NCI-H2081 (cell line): ENCODE data around the gene UBXN6.

Experiments
- DNase-seq, 2 experiments: peaks; one replicate each; lab custom pipeline; 2025; lab: John Stamatoyannopoulos, UW

Gene UBXN6

DNA sequence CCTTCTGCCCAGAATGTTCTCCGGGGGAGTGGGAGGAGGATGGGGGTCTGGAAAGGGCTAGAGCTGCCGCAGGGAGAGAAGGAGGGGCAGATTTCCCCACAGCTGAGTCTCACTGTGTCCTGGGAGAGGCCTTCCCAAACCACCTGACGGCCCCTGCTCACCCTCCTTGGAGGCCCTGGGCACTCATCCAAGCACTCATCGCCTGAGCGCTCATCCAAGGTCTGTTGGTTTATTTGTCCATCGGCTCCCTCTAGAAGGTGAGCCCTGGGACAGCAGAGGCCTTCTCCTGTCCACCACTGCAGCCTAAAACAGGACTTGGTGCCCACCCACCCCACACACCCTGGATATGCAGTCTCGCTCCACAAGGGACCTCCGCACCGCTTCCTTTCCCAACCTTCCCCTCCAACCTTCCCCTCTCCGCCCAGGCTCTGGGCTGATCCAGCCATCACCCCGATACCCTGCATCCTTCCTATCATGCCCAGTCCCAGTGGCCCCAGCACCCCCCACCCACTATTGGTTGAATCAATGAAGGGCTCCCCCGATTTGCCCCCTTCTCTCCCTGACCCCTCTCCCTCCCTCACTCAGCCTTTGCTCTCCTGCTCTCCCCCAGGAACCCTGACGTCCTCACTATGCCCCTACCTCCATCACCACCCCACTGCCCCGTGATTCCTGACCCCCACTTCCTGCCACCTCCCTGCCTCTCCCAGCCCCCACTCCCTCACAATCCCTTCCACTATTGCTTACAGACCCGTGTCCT is 1.7 kb downstream of the UBXN6 start:
- DNase-seq: no peak

DNA sequence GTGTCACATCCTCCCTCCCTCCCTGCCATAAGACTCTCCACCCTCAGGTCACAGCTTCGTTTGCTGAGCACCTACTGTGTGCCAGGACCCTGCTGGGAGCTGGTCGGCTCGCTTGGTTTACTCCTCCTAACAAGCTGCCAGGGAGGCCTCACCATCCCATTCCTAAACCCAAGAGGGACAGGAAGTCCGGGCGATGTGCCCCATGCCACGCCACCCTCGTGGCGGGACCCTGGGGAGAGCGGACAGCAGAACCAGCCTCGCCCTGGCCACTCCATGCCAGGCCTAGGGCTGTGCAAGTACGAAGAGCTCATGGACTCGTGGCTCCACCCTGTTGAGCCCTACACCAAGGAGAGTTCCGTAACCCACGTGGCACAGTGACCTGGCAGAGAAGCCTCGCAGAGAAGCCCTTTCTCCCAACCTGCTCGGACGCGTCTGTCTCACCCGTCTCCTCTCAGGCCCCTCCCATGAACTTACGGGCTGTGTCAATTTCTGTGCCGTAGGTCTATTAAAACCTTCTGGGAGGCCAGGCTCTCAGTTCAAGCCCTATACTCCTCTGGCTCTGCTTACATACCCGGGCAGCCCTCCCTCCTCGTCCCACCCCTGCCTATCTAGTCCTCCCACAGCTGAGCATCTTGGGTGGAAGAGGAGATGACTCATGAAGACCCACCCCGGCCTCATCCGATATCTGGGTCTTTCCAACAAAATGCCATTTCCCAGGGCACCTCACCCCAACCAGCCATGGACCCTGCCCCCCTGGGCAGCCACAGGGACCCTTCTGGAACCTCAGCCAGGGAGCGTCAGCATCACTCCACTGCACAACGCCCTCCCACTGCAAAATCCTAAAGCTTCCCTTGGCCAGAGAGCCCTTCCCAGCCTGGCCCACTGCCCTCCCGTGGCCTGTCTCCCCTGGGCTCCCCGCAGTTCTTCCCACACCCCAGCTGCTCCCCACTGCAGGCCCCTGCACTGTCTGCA is 2.6 kb downstream of the UBXN6 start:
- DNase-seq: no peak

DNA sequence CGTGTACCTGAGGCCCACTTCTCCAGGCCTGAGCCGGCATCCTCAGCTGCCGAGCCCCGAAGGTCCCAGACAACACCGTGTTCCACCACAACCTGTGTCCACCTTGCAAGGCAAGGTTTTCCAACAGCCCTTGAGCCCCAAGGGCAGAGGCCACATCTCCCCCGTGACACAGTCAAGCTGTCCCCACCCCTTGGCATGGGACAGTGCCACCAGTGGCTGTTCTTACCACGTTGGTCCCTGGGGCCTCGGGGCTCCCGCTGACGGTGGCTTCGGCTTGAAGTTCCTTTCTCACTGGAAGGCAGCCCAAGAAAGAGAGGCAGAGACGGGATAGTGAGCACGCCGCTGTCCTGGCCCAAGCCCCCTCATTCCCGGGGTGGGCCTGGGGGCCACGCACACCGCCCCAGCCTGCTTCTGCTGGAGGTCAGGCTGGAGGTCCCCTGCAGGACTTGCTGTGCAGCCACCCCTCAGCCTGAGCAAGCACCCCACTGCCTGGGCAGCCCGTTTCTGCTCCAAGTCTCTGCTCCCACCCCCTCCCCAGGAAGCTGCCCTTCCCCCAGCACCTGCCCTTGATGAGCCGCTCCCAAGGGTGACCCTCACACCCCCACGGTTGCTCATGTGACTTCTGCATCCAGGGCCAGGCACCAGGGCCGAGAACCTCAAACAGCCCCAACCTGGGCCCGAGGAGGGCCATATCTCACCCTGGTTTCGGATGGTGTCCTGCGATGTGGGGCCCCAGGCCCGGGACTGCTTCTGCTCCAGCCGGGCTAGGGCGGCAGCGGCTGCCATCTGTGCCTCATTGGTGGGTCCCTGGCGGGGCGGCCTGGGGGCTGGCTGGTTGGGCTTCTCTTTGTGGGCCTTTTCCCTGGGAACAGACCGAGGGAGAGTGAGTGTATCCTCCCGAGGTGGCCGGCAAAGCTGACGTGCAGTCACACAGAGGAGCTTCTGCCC is 4.1 kb downstream of the UBXN6 start:
- DNase-seq: no peak

DNA sequence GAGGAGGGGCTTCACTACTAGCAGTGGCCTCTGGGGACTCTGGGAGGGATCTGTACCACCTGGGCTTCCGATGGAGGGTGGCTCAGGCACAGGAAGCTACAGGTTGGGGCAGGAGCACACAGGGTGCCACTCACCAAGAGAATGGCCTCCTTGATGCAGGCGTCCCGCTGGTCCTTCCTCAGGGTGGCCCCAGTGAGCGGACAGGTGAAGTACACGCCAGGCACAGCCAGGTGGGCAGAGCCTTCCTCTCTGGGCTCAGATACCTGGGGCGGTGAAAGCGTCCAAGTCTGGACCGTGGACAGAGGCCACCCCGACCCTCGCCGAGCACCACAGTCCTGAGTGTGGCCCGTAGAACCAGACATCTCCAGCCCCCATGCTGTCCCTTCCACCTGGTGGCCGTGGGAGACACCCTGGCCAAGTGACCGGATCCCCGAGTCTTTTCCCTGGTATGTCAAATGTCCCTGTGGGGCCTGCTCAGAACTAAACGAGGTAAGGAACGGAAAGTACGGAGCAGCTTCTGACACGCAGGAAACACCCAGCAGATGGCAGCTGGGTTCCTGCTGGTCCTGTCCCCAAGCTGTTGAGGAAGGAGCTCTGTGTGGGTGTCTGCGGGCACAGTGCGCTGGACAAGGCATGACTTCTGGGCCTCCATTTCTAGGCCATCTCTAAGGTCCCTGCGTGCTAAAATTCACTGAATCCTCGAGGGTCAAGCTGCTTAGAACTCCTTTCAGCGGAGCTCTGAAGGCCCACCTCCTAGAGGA is 5.2 kb downstream of the UBXN6 start:
- DNase-seq: no peak

DNA sequence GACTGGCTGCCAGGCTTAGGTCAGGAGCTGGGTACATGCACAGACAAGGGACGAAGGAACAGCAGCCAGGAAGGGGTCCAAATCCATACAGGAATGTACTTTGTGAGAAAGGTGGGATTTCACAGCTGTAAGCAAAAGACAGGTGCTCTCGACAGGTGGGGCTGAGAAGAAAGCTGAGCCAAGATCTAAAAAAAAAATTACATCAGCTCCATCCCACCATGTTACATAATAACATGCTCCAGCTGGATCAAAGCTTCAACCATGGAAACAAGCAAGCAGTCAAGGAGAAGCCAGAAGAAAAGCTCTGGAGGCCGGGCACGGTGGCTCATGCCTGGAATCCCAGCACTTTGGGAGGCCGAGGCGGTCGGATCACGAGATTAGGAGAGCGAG is 8.0 kb downstream of the UBXN6 start:
- DNase-seq: no peak

DNA sequence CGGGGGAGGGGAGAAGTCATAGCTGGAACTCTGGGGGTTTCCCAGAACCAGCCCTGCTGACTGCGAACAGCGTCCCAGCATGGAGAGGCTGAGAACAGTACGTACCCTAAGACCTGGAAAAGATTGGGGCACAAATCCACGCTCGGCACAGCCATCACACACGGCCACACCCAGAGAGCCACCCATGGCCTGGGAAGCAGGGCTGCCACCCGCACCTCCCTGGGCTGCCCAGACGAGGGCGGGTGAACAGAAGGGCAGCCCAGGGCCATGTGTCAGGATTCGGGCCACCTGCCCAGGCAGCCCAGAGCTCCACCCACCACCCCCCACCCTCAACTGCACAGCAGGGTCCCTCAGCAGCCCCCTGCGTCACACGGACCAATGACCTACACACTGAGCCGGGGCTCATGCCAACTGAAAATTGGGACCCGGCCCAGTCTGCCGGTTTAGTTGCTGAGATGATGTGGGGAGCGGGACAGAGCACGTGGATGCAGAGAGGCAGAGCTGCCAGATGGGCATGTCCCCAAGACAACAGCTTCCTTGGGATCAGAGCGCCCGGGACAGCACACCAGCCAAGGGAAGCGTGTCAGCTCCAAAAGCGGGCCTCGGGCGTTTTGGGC is 8.5 kb downstream of the UBXN6 start:
- no peak for DNase-seq

DNA sequence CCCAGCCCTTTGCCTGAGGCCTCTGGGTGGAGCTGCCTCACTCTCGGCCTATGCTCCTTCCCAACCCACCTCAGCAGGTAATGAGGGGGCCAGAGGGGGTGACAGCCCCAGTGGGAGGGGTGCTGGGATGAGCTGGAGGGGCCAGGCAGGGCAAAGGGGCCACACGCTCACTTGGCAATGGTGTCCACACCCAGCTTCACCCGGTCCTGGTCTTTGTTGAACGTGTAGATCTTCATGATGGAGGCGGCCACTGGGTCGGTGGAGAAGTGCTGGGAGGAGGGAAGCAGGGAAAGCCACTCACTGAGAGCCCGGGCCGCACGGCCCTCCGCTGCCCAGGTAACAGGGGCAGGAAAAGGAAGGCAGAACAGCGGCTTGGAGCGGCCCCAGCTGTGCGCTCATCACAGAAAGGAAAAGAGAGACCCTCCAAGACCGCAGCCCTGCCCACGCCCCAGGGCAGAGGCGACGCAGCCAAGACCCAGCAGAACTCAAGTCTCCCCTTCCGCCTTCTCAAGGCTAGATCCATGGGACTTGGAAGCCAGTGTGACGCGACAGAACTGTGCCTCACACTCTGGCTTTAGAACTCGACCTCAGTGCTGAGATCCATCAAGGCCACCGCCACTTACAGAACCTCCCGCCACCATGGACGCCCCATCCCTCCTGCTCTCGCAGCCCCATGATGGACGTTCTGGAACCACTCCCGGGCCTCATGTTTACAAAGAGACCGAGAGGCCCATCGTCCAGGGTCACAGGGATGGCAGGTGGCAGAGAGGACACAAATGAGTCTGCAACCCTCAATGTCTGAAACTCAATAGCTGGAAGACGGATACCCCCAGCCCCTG is 9.2 kb downstream of the UBXN6 start:
- no peak for DNase-seq

DNA sequence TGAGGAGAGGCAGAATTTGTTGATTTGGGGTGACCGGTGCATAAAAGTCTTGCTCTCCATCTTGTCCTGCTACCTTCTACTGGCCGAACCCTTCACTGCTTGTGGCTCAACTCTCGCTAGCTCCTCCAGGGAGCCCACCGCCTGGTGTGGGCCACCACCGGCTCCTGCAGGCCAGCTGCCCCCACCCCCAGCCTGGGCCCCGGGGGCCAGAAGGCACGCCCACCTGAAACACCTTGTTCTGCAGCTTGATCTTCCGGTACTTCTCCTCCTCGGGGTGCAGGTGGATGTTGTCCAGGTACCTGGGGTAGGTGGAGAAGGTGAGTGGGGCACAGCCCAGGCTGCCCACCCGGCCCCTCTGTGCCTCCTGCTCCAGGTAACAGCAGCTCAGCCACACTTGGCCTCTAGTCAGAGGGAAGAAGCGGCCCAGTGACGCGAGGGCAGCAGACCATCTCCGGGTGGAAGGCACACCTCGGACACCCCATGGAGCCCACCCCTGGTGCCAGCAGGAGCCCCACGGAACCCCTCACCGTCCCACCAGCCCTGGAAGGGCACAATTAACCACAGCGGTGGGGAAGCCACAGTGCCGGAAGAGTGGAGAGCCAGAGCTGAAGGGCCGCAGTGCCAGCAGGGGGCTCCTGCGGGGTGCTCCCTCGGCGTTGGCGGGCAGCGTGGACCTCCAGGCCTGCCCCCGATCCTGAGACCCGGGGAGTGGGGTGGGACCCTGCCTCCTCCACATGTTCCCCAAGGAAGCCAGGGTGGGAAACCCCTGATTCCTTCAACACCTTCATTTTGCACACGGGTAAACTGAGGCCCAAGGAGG is 10.1 kb downstream of the UBXN6 start:
- no peak for DNase-seq

DNA sequence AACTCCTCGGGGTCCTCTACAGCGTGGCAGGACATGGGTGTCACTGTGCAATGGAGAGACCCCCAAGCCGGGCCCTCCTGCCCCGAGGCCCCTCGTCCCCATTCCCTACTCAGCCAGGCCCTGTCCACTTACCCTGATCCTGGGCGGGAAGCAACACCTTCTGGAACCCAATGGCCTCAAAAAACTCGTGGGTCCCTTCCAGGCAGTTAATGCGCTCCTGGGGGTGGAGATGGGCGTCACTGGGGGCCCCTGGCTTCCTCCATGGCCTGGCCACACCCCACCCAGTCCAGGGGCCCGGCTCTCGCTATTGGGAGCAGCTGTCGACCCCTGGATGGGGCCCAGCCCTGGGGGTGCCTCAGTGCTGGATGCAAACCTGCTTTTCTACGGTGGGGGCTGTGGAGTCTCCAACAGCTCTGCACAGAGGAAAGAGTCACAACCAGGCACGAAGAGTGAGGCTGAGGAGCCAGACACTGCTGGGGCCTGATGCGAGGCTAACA is 10.8 kb downstream of the UBXN6 start:
- DNase-seq: no peak

DNA sequence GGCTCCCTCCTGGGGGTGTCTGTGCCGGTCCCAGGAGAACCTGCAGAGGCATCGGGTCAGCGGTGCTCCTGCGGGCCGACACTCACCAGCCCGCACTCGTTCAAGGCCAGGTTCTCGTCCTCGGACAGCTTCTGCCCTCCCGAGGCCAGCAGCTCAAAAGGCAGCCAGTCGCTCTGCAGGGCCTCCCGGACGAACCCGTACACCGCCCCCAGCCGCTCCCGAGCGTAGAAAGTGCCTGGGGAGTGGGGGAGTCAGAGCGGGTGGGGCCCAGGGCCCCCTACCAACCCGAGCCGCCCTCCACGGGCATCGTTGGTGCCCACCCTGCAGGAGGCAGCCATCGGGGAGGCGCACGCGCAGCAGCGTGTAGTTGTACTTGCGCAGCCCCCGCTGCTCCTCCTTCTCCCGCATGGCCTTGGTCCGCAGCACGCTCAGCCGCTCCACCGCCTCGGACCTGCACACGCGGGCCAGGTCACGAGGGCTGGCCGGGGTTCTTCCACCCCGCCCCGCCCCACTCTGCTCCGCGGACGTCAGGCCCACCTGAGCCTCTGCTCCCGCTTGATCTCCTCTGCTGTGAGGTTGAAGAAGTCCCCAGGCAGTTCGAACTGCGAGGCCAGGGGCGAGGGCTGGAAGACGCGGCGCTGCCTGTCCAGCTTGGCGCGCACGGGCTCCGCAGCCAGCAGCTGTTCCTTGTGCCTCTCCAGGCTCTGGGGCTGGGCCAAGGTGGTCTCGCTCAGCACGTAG is 11.5 kb downstream of the UBXN6 start:
- DNase-seq: no peak

DNA sequence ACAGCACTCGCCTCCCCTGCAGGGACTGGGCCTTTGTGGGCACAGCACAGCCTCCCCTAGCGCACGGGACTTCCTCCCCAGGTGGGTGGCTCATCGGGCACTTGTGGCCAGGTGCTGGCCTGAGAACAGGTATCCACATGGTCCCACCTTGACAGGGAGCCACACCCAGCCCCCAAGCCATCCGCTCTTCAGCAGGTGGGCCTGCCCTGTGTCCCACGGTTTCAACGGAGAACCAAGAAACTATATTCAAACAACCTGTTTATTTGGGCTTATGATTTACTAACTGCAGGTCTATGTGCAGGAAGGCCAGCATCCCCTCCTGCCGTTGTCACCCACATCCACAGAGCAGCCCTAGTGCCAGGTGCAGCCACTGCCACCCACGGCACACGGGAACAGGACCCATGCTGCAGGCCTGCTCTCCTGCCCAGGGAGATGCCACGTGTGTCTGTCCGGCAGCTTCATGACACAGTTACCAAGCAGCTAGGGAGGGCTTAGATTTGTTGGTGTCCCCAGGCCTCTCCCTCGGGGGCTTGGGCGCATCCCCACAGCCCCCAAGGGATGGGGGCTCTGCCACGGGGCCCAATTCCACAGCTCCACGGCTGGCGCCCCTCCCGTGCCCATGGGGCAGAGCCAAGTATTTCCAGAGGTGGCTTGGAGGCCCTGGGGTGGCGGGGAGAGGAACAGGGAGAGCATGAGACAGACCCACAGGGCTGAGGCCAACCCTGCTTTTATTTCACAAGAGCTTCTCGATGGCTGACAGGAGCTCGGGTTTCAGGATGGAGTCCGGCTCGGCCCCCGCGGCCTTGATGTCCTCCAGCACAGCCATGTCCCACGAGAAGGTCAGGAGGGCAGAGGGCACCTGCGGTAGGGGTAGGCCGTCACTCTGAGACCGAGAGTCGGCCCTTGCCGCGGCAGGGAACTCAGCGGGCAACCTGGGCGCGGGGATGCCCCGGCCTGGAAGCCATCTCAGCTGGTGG is 12.5 kb downstream of the UBXN6 start:
- no peak for DNase-seq

DNA sequence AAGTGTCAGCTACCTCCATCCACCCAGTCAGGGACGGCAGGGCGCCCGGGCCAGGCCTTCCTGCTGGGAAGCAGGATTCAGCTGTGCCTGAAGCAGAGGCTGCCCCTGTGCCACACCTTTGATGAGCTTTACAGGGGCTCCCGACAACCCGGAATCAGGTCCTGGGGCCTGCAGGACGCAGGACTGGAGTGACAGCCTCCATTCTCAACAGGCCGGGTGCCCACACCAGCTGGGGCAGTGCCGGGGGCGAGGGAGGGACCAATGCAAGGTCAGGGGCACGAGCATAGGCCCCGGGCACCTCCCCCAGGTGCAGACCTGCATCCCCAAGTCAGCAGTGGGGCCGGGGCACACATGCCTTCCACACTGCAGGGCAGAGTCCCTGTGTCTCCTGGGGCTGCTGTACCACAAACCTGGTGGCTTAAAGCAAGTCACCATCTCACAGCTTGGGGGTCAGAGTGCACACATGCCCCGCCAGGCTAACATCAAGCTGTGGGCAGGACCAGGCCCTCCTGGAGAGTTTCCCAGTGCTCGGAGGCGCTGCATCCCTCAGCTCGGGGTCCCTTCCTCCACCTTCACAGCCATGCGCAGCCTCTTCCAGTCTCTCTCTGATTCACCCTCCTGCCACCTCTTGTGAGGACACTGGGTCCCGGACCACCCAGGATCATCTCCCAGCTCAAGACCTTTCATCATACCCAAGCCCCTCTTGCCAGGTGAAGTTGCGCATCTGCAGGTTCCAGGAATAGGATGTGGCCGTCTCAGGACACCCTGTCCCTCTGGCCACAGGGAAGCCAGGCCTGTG is 13.4 kb downstream of the UBXN6 start:
- no peak for DNase-seq

DNA sequence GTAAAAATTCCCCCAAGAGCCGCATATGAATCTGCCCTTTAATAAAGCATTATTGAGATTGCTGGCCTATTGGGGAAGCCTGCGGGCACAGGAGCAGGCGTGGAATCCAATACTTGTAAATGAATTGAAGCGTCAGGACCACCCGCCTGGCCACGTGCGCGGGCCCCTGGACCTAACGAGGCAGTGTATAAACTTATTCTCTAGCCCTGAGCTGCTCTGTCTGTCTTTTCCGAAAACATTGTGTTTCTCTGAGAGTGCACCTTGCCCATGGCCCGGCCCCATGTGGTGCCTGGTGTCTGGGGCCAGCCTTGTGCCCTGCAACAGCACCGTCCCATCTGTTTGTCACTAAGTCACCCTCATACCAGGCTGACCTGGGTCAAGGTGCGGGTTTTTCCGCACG is 14.4 kb downstream of the UBXN6 start:
- no peak for DNase-seq

DNA sequence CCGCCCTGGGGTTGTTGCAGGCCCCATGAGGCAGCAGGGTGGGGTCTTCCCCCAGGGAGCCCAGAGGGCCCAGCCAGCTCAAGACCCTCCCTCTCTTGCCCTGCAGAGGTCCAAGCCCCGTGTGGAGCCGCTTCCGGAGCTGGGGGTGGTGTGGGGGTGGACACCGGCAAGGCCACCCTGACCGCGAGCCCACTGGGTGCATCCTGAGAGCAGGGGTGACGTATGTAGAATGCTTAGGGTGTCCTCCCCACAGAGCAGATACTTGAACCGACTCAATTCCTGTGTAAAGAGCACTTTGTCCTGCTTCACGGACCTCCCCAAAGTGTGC is 14.8 kb downstream of the UBXN6 start:
- DNase-seq: no peak

DNA sequence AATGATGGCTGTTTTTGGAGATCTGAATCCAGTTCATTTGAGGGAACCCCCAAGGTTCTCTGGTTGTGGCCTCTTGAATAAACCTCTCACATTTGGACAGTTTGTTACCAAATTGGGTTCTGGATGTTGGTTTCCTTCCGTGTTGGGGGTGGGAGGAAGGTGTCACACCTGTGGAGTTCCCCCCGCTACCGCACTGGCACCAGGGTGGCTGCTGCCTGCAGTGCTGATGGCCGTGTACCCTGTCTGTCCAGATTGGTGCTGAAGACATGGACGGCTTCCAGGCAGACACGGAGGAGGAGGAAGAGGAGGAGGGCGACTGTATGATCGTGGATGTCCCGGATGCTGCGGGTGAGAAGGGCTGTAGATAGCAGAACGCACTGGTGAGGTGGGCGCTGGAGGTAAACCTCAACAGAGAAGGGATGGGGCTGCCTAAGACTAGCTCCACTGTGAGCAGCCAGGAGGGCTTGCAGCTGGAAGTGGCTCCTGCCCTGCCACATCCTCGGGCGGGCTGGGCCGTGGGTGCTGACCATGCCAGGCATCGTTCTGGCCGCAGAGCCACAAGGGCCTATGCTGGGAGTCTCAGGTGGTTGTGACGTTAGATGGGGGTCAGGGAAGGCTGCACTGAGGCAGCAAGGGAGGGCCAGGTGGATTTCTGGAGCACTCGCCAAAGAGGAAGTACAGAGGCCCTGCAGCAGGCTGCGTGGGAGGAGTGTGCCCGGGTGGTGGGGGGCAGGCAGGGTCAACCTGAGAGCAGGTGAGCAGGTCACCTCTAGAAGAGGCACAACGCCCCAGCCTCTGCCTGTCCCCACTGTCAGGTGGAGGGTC is 15.4 kb downstream of the UBXN6 start:
- DNase-seq: no peak
